Pancreas (tissue), 10 donors: ENCODE results near the gene DNAJC24. TPM values are rescaled to one million over a fixed set of nuclear protein-coding genes. Genes with fewer than 3 reads are reported as not detected.

ENCODE experiments used
- ATAC-seq, 4 donors: fragments of 200-7000 bp; cut with Tn5 transposase; one replicate each; pipeline versions ENCODE4 v1.8.0 to v1.9.1; 2020; ENCODE audit warnings: mild to moderate bottlenecking in 4 of 4, moderate library complexity in 4 of 4
- DNase-seq, 6 donors: peaks; one replicate each; pipeline ENCODE4 v3.0.0-alpha.2; 2020
- FAIRE-seq: peaks from 2 replicates; lab custom pipeline; 2012; peaks lifted over from hg19 to GRCh38; lab: Jason Lieb, UNC
- H3K27ac ChIP-seq, 4 donors: fragments of 200-600 bp; sonication (generic); 1 replicate in 3 of 4; 2 replicates in 1 of 4; pipeline versions ENCODE4 v1.5.0 to v1.8.0; 2020
- H3K27me3 ChIP-seq, 4 donors: fragments of 200-600 bp; one replicate each; pipeline ENCODE4 v1.8.0; 2021
- H3K36me3 ChIP-seq, 3 donors: fragments of 200-600 bp; sonication (generic) in 1 of 3; one replicate each; pipeline versions ENCODE4 v1.5.0 to v1.8.0; 2020 to 2021
- H3K4me1 ChIP-seq, 3 donors: fragments of 200-600 bp; one replicate each; pipeline ENCODE4 v1.8.0; 2021
- H3K4me3 ChIP-seq, 4 donors: fragments of 200-600 bp; sonication (generic) in 2 of 4; one replicate each; pipeline versions ENCODE4 v1.5.0 to v1.8.0; 2020 to 2021
- H3K9me3 ChIP-seq, 4 donors: fragments of 200-600 bp; one replicate each; pipeline ENCODE4 v1.8.0; 2021
- CTCF ChIP-seq, 4 donors: fragments of 200-600 bp; sonication (generic) in 3 of 4; IDR thresholded peaks; one replicate each; pipeline versions ENCODE4 v1.5.0 to v1.8.0; 2021; ENCODE audit warnings: antibody characterized with exemption in 4 of 4
- WGBS, 2 donors: extraction: QIAGEN DNeasy Blood & Tissue Kit; methylation state at CpG; one replicate each; pipeline ENCODE4 v1.1.7; 2013; 5-methylcytosine and 5-hydroxymethylcytosine counted together
- intact Hi-C, 3 donors: fragments of 100-400 bp; cut with DNase I; formaldehyde crosslinking; loops; one replicate each; pipeline versions ENCODE4 v1.11.1 to v1.14.2; 2022
- polyA plus RNA-seq, 2 donors: library from polyadenylated mRNA; stranded (reverse); fragments of 200-250 nt; gene quantifications; one replicate each; pipeline ENCODE4 v1.2.3, GENCODE V29; 2013
- total RNA-seq, 6 donors: library from RNA; stranded (reverse); fragmentation: NEBNext Ultra II Directional in 4 of 6; extraction: Animal tissue kit (Norgen Biotek cat#: 25700) in 4 of 6; gene quantifications; one replicate each; pipeline versions ENCODE4 v1.2.1 to v1.2.4, GENCODE V29; 2021 to 2023
- donor health status: healthy with polysubstance abuse.
- donor health status: DM: no; HTN: no; CAD: no; lungs with moderate emphysema.
- donor health status: DM: no; HTN: no; CAD: no.
- donor health status: control.
- donor health status: control.
- donor health status: Bipolar disorder and iron deficiency.
- donor health status: DM: yes; HTN: yes; CAD: no.
- donor health status: DM: no; HTN: no; CAD: no.
- donor health status: DM: no; HTN: no; CAD: no.
- donor health status: DM: yes; HTN: yes; CAD: no.

Gene DNAJC24
- total and polyA plus RNA-seq, 8 donors, result 2.8 to 10.7 (median 8.6) TPM

- no peak for TF ChIP-seq CTCF (IDR thresholded peaks at IDR 0.05)
- no peaks in the 10 kb centered on the region for H3K27me3 ChIP-seq
- intact Hi-C loops, result no loop called here
- no peak for ATAC-seq
- no peaks in the 10 kb centered on the region for H3K4me1 ChIP-seq
- no peak overlapping the region for H3K27ac ChIP-seq
- FAIRE-seq, result no peak
- WGBS, 2 donors, result 91 to 92% methylated on average over 3 of the region's 3 CpGs
- no peaks in the 10 kb centered on the region for H3K9me3 ChIP-seq
- no peaks in the 10 kb centered on the region for H3K36me3 ChIP-seq
- H3K4me3 ChIP-seq, result no peak overlapping the region
- DNase-seq, result no peak
Observed at GRCh38 chr11:31419138-31419537, 49.5 kb downstream of the DNAJC24 start.

- no peaks in the 10 kb centered on the region for H3K27me3 ChIP-seq
- no peaks in the 10 kb centered on the region for H3K4me1 ChIP-seq
- ATAC-seq (no peak), DNase-seq (no peak), FAIRE-seq (no peak)
- no peaks in the 10 kb centered on the region for H3K9me3 ChIP-seq
- no peak overlapping the region for H3K4me3 ChIP-seq
- whole genome bisulfite sequencing, 2 donors, result 46 to 72% methylated on average over 1 of the region's 1 CpG
- intact Hi-C loops, result no loop called here
- no peaks in the 10 kb centered on the region for H3K36me3 ChIP-seq
- H3K27ac ChIP-seq, result no peak overlapping the region
- no peak for TF ChIP-seq CTCF (IDR thresholded peaks at IDR 0.05)
Observed at GRCh38 chr11:31419669-31420068, 50.0 kb downstream of the DNAJC24 start.

DNA sequence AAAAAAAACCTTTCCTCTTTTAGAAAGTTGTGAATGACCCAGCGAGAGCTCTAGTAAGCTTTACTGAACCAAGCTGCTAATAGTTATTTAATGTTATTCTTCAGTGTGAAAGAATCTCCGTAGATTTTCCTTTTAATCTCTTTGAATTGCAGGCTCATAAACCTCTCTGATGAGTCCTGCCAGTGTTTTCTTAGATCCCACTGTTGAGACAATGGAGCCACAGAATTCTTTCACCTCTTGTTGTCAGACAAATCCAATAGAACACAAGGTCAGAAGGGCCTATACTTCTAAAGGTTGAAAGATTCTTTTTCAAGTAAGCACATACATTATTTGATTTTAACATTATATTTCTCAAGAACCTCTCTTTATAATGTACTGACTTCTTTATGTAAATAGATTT lies 52.2 kb downstream of the DNAJC24 start:
- H3K4me1 ChIP-seq, result no peaks in the 10 kb centered on the region
- intact Hi-C loops, result no loop called here
- no peaks in the 10 kb centered on the region for H3K36me3 ChIP-seq
- H3K9me3 ChIP-seq, result no peaks in the 10 kb centered on the region
- no peak overlapping the region for H3K4me3 ChIP-seq
- DNase-seq (no peak), FAIRE-seq (no peak), ATAC-seq (no peak)
- no peak overlapping the region for H3K27ac ChIP-seq
- no peaks in the 10 kb centered on the region for H3K27me3 ChIP-seq
- WGBS, 2 donors, result 75 to 76% methylated on average over 2 of the region's 2 CpGs
- no peak for TF ChIP-seq CTCF (IDR thresholded peaks at IDR 0.05)

GRCh38 chr11:31422703-31423102 lies 53.0 kb downstream of the DNAJC24 start:
- WGBS, 2 donors, result 94 to 100% methylated on average over 1 of the region's 1 CpG
- no peak for TF ChIP-seq CTCF (IDR thresholded peaks at IDR 0.05)
- Histone ChIP-seq H3K4me3 (no peak overlapping the region), H3K27ac (no peak overlapping the region), H3K4me1 (no peaks in the 10 kb centered on the region), H3K36me3 (no peaks in the 10 kb centered on the region), H3K27me3 (no peaks in the 10 kb centered on the region), H3K9me3 (no peaks in the 10 kb centered on the region)
- ATAC-seq, result no peak
- intact Hi-C loops, result no loop called here
- no peak for DNase-seq
- FAIRE-seq, result no peak

- TF ChIP-seq CTCF (IDR thresholded peaks at IDR 0.05), result no peak
- intact Hi-C loops, result no loop called here
- ATAC-seq, result no peak
- H3K9me3 ChIP-seq, result no peaks in the 10 kb centered on the region
- no peak overlapping the region for H3K4me3 ChIP-seq
- no peak overlapping the region for H3K27ac ChIP-seq
- H3K4me1 ChIP-seq, result no peaks in the 10 kb centered on the region
- no peaks in the 10 kb centered on the region for H3K27me3 ChIP-seq
- H3K36me3 ChIP-seq, result no peaks in the 10 kb centered on the region
- no peak for DNase-seq
- FAIRE-seq, result no peak
Observed at GRCh38 chr11:31424652-31425051, 55.0 kb downstream of the DNAJC24 start.
